Hepatic stellate cell (primary cell): ENCODE results near the gene ANKRD16.
A peak's percentile ranks its signal among the peaks of the same experiment; 100 is the strongest.
"Not testable (repeated sequence)": the region's sequence is repeated elsewhere in the genome, so short reads cannot be mapped to it uniquely, and the experiment has no call there.

Experiments used
- DNase-seq: peaks from one replicate; pipeline ENCODE4 v3.0.0; 2011; ENCODE audit warnings: low spot score

Gene ANKRD16

DNA sequence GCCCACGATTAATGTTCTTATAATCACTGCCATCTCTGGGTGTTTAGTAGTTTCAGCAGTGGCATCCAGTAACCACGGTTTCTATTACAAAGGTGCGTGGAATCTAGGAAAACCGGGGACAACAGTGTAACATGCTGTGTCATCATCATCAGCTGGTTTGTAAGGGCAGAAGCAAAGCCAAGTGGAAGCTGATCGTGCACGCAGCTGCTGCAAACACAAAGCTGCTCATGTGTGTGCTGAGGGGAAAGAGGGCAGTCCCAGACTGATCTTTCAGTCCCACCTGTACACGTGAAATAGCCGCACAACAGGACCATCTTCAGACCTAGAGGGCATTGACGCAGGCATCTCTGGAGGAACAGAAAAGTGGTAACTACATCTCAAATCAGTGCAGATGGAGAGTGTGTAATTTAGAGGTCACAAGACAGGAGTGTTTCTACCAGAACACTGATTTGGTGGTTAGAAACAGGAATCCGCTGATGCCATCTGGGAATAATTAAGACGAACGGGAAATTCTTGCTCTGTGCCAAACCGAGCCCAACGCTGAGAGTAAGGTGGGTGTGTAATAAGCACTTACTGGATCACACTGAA, 13.4 kb downstream of the ANKRD16 start:
- DNase-seq, result no peak

DNA sequence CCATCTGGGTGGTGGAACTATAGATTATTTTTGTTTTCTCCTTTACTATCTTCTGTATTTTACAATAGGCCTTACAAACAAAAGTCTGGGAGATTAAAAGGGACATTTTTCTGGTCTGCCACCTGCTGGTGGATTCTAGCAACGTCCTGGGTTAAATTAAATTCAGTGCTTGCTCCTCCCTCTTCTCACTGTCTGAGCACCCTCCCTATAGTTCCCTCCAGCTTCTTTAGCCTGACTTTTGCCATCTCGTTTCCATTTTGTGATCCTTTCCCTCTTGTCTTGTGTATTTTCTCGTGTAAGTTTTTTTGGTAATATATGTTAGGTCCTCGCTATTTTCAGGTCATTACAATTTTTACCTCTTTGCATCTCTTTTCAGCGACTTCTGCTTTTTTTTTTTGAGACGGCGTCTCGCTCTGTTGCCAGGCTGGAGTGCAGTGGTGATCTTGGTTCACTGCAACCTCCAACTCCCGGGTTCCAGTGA, 16.1 kb downstream of the ANKRD16 start:
- DNase-seq, result peak; percentile 75

DNA sequence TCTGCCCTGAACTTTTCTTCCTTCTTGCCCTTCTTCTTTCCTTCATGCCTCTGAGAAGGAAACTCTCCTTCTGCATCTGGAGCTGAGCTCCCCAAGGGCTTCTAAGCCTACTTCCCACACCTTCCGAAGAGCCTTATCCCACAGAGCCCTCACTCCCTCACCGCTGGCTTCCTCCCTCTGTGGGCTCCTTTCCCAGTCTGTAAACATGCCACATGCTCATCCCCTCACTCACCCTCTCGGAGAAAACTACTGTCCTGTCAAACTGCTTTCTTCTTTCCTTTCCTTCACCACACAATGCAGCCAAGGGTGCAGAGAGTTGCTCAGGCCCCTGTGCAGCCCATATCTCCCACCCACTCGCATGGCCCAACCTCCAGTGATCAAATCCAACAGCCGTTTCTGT, 18.1 kb downstream of the ANKRD16 start:
- DNase-seq, result no peak

DNA sequence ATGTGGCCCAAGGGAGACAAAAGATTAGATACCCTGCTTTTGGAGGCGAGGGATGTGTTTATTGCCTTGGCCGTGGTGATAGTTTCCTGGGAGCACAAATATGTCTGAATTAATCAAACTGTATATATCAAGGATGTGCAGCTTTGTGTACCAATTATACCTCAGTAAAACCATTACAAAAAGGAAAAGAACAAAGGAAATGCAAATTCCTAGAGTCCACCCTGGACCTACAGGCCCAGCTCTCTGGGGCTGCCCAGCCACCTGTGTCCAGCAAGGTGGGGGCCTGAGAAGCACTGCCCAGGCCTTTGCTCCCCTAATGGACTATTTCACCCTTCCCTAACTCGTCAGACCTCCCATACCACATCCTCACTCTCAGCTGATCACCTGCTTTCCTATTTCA, 20.5 kb downstream of the ANKRD16 start:
- DNase-seq, result no peak

DNA sequence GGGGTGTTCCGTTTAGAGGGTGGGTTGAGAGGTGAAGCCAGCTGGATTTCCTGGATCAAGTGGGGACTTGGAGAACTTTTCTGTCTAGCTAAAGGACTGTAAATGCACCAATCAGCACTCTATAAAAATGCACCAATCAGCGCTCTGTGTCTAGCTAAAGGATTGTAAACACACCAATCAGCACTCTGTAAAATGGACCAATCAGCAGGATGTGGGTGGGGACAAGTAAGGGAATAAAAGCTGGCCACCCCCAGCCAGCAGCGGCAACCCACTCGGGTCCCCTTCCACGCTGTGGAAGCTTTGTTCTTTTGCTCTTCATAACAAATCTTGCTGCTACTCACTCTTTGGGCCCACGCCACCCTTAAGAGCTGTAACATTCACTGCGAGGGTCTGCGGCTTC, 21.3 kb downstream of the ANKRD16 start:
- not testable (repeated sequence) for DNase-seq

DNA sequence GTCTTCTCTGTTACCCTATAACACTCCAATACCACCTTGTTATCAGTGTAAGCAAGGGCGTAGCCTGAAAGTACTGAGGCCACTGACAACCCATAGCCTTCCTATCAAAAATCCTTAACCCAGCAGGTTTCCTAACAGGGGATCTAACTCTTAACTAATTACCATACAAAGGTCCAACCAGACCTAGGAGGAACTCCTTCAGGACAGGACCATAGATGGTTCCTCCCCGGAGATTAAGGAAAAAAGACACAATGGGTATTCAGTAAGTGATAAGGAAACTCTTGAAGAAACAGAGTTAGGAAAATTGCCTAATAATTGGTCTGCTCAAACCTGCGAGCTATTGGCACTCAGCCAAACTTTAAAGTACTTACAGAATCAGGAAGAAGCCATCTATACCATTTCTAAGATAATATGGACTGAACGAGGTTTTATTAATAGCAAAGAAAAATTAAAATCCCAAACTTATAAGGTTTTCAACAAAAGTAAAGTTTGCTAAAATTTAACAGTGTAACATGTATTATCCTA, 22.5 kb downstream of the ANKRD16 start:
- not testable (repeated sequence) for DNase-seq

DNA sequence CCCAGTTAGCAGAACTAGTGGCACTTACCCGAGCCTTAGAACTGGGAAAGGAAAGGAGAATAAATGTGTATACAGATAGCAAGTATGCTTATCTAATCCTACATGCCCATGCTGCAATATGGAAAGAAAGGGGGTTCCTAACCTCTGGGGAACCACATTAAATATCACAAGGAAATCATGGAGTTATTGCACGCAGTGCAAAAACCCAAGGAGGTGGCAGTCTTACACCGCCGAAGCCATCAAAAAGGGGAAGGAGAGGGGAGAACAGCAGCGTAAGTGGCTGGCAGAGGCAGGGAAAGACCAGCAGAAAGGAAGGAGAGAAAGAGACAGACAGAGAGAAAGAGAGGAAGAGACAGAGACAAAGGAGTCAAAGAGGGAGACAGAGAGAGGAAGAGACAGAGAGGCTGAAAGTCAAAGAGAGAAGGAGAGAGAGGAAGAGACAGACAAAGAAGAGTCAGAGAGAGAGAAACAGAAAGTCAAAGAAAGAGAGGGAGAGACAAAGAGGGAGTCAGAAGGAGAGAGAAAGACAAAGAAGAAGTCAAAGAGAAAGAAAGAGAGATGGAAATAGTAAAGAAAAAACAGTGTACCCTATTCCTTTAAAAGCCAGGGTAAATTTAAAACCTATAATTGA, 23.1 kb downstream of the ANKRD16 start:
- not testable (repeated sequence) for DNase-seq

DNA sequence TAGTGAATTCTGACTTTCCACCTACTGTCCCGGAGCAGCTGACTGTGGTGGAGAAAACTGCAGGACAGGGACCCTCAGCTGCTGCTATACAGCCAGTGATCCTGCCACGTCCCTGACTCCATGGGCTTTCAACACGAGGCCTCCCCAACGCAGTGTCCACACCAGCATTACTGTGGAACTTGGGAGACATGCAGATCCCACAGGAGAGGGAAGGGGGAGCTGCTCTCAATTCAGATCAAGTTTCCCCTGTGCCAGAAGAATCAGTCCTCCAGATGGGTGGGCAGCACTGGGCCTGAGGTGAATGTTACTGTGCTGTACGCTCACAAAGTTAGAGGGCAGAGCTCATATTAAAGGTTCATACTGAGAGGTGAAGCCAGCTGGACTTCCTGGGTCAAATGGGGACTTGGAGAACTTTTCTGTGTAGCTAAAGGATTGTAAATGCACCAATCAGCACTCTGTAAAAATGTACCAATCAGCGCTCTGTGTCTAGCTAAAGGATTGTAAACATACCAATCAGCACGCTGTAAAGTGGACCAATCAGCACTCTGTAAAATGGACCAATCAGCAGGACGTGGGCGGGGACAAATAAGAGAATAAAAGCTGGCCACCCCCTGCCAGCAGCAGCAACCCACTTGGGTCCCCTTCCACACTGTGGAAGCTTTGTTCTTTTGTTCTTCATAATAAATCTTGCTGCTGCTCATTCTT, 26.6 kb downstream of the ANKRD16 start:
- not testable (repeated sequence) for DNase-seq

DNA sequence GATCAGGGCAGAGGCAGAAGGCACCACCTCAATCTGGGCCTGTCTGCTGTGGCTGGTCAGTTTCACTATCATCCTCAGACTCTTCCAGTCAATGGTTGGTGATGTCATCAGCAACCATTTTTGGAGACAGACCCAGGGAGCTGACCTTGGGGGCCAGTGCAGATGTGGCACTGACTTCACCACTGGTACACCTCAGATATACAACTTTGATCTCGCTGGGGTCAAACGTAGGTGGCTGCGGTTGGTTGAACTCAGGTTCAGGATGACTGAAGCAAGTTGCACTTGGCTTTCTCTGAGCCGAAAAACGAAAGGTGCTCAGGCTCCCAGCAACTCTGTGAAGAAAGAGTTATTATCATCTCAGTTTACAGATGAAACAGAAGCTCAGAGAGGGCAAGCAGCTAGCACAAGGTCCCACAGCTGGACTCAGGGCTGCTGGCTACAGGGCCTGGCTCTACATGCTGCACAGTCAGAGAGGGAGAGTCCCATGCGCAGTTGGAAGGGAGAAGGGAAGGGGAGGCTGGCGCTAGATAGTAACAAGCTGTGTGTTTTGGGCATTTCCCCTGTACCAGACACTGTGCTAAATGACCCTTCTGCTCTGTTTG, 27.2 kb downstream of the ANKRD16 start:
- DNase-seq, result no peak

DNA sequence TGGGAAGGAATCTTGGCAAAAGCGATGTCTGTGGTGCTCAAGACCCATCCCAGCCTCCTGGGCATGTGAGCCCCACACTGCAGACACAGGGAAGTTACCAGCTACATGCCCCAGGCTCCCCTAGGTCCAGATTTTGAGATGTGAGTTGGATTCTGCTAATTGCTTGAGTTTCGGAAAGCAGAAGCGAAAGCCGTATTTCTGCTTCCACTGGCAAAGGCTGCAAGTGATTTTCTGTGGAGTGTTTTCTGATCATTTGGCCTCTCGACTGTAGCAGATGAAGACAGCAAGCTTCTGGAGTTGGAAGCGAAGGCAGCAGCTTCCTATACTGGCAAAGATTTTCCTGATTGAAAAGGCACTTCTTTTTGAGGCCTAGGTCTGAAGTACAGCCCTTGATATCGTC, 29.6 kb downstream of the ANKRD16 start:
- no peak for DNase-seq

DNA sequence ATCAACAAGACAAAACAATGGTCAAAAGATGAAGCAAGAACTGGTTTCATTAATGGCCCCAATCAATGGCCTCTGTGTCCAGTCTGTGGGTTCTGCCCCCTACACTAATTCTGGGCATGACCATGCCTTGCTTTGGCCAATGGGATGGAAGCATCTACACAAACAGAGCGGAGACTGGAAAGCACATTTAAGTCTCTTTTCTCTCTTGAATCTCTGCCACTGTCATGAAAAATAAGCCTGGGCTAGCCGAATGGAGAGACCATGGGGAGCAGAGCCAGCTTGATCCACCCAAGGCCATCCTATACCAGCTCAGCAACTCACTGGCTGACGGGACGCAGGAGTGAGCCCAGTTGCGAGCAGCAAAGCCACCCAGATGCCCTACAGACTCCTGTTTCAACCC, 30.9 kb downstream of the ANKRD16 start:
- no peak for DNase-seq

DNA sequence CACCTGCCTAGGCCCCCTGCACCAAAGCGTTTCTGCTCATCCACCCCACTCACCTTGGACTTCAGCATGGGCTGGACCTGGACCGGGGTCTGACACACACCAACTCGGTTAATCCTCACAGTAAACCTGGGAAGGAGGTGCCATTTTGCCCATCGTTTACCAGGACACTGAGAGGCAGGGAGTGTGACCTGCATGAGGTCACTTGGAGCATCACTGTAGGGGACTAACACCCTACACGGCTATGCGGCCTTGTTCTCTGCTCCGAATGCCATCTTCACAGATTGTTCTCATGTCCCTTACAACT, 33.0 kb downstream of the ANKRD16 start:
- DNase-seq, result no peak

DNA sequence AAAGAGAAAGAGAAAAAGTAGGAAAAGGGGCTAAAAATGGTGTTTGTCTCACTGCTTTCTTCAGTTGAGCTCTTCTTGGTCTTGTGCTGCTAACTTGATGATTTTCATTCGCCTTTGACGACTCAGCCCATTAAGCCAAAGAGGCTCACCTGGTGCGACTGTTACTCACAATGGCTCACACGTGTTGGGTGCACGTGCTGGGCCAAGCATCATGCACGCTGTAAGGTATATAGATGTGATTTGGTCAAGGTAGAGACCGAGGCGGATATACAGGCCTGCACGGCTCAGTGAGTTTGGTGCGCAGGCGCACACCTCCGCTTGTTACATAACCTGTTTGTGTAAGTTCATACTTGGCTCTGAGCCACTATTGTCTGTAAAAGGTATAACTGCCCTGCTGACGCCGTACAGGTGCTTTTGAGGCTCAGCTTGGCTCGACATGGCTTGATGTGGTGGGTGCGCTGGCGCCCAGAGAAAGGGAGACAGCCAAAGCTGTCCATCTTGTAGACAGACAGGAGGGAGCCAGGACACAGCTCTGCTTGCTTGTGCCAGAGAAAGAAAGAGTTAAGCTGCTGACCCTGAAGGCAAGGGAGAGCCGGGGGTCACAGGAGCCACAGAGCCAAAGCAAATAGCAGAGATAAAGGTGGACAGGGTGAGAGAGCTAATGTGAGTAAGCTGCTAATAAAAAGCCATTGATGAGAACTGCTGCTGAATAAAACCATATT, 33.6 kb downstream of the ANKRD16 start:
- no peak for DNase-seq

DNA sequence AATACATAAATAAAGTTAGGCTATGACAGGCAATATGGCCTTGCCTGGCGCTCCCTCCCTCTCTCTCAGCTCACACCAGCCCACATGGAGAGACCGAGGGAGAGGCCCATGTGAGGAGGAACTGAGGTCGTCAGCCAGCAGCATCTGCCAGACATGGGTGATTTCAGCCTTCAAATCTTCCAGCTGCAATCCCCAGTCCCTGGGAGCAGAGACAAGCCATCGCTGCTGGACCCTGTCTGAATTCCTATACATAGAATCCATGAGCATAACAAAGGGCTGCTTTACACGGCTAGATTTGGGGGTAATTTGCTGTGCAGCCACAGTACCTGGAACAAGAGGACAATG, 35.6 kb downstream of the ANKRD16 start:
- DNase-seq, result no peak

DNA sequence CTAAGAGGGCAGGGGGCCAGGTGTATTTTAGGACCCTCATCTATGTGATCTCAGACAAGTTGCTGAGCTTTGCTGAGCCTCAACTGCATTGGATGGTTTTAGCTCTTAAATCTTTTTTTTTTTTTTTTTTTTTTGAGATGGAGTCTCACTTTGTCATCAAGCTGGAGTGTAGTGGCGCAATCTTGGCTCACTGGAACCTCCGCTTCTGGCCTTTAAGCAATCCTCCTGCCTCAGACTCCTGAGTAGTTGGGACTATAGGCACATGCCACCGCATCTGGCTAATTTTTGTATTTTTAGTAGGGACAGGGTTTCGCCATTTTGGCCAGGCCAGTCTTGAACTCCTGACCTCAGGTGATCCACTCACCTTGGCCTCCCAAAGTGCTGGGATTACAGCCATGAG, 43.0 kb downstream of the ANKRD16 start:
- not testable (repeated sequence) for DNase-seq

DNA sequence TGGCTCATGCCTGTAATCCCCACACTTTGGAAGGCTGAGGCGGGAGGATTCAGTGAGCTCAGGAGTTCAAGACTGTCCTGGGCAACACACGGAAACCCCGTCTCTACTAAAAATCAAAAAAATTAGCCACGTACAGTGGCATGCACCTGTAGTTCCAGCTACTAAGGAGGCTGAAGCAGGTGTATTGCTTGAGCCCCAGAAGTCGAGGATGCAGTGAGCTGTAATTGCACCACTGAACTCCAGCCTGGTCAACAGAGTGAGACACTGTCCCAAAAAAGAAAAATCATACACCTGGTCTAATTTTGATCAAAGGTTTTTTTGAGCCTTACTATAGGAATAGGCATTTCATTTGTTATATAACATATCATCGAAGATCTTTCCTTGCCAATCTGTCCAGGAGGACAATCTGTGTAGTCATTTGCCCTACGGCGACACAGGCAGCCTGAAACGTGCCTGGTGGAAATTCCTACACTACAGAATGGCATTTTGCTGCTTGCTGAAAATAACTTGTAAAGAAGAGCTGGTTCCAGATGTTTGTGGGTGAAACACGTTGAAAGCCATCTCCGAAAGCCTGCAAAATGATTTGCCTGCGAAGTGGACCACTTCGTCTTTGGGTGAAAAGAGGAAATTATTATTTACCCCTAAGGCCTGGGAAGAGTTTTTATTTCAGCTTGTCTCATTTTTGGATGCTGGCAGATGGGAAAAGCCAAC, 45.2 kb downstream of the ANKRD16 start:
- DNase-seq, result no peak

DNA sequence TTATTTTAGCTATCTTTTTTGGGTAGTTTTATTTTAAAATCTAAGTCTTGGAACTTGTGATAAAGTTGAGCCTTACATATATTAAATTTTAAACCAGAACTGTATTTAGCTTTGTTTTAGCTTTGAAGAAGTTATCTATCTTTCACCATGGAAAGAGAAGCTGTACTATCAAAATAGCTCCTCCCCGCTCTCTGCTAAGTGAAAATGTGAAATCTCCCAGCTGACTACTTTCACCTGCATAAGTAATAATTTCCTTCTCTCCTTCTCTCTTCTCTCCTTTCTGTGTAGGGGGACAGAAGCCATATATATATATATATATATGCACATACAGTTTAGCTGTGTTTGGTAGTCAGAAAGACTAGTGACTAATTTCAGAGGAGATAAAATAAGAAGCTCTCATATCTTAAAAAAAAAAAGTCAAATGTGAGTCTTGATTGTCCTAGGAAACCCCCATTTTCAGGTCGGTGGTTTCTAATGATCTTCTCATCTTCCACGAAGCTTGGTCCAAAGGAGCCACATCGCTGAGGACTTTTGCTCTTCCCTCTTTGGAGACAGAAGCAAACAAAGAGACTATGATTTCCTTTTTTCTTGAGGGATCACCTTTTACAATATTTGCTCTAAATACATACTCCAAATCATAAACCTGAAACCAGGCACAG, 45.9 kb downstream of the ANKRD16 start:
- DNase-seq, result no peak

DNA sequence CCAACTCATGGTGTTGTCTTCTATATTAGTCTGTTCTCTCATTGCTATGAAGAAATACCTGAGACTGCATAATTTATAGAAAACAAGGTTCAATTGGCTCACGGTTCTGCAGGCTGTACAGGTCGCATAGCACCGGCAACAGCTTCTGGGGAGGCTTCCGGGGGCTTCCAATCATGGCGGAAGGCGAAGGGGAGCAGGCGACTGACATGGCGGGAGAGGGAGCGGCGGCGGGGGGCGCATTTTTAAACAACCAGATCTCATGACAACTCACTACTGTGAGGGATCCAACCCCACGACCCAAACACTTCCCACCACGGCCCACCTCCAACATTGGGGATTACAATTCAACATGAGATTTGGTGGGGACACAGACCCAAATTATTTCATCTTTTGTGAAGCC, 47.7 kb downstream of the ANKRD16 start:
- no peak for DNase-seq

DNA sequence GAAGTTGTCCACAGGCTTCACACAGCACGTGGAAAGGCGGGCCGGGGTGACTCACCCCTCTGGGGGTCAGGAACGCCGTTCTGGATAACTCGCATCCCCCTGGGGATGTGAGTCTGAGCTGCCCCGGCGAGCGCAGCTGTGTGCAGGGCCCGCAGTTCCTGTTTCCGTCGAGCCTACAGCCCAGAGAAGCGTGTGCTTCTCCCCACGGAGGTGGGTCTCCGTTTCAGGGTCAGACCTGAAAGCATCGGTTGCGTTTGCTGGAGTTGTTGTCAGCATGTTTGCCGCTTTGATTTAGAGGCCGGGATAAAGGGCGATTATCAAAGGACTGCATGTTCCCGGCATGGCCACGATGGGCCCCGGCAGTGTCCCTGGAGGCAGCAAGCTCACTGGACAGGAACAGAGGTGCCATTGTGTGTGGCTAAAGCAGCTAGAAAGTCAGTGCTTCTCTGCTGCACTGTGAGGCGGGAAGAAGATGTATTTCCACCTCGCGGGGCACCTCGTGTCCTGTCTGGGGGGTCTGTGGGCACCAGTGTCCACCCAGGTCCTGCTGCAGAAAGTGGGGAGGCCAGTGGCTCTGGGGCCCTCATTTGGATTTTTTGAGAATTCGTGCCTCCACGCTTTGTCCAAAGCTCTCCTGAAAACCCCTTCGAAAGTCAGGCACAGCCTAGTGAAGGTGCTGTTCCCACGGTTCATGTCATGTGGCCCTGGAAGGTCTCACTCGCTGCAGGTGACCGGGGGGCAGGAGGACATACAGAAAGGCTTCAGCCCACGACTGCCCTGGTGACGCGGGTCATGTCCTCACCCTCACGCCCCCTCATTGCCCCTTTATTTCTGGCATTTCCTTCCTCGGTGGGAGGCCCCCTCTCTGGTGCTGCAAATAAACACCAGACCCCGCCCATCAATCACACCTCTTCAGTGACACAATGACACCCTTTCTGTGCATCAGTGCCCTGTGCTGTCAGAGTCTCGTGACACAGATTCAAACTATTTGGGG, 49.1 kb downstream of the ANKRD16 start:
- DNase-seq, result peak; percentile 50

DNA sequence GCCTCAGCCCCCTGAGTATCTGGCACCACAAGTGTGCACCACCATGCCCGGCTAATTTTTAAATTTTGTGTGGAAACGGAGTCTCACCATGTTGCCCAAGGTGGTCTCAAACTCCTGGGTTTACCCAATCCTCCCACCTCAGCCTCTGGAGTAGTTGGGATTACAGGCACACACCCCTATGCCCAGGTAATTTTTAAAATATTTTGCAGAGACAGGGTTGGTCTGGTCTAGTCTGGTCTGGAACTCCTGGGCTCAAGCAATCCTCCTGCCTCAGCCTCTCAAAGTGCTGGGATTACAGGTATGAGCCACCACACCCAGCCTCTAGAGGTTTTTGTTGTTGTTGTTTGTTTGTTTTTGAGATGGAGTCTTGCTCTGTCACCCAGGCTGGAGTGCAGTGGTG, 53.5 kb downstream of the ANKRD16 start:
- DNase-seq, result not testable (repeated sequence)
